Adrenal gland (tissue), 5 donors: ENCODE measurements around the gene DRC7.

Source experiments
- CTCF ChIP-seq, 6 experiments: fragments of 450-650 bp in 4 of 6; fragments of 200-600 bp in 2 of 6; sonication (generic) in 1 of 6; IDR thresholded peaks; 1 replicate in 5 of 6; 2 replicates in 1 of 6; pipeline versions ENCODE4 v1.5.1 to v1.8.0; 2016 to 2021; ENCODE audit warnings: antibody characterized with exemption in 6 of 6, mild to moderate bottlenecking in 2 of 6, moderate library complexity in 1 of 6
- POLR2A ChIP-seq, 2 donors: fragments of 450-650 bp; IDR thresholded peaks; one replicate each; pipeline ENCODE4 v1.6.1; 2017; ENCODE audit warnings: antibody characterized with exemption in 2 of 2, mild to moderate bottlenecking in 2 of 2, moderate library complexity in 1 of 2
- donor health status: DM: no; HTN: no; CAD: no.

- no peak for TF ChIP-seq CTCF (IDR thresholded peaks at IDR 0.05)
- TF ChIP-seq POLR2A (IDR thresholded peaks at IDR 0.05): no peak
These were observed 27.5 kb upstream of the DRC7 start for GRCh38 chr16:57667048-57667525.
